Activated CD8-positive, alpha-beta memory T cell treated with anti-CD3 and anti-CD28 coated beads for 24 hours (primary cell): ENCODE data around the gene SPON2.

Experiments used
- DNase-seq: peaks from one replicate; pipeline ENCODE4 v3.0.0-alpha.2; 2020

The SPON2 gene

DNA sequence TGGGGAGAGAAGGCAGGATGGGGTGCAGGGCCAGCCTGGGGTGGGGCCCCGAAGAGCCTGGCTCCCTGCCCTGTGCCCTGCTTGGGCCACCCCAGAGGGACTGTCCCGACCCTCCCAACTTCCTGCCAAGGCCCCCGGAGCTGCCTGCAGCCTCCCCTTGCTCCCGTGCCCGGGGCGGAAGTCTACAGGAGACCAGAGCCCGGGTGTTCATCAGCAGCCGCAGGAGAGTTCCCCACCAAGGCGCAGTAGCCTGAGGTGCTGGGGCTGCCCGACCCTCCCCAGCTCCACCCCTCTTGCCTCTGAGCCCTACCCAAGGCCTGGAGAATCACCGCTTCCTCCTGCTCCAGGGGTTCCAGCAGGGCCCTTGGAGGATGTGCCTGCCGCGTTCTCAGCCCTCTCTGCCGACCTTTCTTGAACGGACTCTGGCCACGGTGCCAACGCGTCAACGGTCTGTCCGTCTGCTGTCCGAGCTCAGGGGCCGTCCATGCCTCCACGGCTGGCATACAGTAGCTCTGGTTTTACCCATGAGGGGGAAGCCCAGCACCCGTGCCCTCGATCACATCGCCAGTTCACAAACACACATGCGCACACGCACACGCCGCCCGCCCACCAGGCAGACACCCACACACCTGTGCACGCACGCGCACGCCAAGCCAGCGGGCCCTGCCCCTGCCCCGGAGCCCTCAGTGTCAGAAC lies 36.0 kb upstream of the SPON2 start:
- DNase-seq = no peak

DNA sequence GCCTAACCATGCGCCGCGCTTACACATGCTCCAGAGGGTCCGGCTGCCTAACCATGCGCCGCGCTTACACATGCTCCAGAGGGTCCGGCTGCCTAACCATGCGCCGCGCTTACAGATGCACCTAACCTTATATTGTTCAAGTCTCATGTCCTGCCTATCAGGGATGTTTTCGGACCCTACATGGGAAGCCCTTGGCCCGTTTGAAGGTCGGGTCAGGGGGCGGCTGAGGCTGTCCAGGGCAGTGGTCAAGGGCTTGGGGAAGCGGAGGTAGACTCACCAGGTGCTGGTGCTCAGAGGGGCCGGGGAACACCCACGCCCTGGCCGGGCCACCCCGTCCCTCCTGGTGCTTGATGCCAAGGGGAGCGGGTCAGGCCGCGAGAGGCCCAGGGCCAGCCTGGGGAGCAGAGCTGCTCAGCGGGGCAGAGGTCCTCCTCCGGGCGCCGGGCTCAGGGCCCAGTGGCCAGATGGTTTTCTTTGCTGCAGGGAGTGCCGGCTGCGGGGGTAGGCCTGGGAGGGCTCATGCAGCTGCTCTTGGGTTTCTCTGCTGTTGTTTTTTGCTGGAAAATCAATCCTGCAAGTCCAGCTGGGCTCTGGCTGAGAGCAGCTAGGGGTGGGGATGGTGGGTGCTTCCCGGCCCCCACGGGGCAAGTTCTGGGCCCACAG lies 35.4 kb upstream of the SPON2 start:
- DNase-seq = peak; percentile 52

DNA sequence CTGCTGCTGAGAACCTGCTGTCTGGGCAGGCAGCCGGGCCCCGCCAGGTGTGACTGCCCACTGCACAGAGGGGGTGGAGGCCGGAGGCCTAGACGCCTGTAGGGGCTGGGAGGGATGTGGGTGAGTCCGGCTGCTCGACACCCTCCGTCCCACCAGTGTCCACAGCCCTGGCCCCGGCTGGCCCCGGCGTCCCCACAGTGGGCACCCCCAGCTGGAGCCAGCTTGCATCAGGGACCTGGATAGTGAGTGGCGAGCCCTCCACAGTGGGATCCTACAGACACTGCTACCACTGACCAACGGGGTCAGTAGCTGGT lies 34.7 kb upstream of the SPON2 start:
- peak; percentile 51 for DNase-seq

DNA sequence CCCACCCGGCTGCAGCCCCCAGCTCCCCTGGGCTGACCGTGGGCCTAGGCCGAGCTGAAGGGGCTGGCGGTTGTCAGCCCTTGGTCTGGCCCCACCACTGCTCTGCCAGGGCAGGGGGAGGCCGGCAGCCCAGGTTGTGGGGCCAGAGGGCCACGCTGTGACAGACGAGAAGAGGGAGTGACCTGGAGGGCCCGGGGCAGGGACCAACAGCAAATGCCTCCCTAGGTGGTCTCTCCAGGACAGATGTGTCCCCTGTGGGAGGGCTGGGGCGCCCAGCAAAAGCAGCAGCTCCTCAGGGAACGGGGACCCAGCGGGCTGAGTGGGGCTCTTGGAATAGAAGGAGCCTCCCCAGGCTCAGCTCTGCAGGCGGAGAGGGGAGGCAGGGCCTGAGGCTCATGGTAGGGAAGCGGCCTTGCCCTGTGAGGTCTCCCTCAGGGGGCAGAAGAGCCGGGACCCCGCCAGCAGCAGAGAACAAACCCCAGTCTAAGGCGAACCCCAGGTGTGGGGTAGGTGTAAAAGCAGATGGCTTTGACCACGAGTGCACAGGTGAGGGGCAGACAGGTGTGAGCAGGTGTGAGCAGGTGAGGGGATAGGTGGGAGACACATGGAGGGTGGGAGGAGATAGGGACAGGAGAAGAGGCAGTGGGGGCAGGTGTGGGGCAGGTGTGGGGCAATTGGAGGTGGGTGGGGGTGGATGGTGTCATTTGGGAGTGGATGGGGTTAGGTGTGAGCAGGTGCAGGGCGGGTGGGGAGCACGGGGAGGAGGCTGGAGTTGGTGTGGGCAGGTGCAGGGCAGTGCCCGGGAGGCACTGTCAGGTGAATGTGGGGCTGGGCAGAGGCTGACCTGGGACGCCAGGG lies 34.1 kb upstream of the SPON2 start:
- DNase-seq = peak; percentile 51

DNA sequence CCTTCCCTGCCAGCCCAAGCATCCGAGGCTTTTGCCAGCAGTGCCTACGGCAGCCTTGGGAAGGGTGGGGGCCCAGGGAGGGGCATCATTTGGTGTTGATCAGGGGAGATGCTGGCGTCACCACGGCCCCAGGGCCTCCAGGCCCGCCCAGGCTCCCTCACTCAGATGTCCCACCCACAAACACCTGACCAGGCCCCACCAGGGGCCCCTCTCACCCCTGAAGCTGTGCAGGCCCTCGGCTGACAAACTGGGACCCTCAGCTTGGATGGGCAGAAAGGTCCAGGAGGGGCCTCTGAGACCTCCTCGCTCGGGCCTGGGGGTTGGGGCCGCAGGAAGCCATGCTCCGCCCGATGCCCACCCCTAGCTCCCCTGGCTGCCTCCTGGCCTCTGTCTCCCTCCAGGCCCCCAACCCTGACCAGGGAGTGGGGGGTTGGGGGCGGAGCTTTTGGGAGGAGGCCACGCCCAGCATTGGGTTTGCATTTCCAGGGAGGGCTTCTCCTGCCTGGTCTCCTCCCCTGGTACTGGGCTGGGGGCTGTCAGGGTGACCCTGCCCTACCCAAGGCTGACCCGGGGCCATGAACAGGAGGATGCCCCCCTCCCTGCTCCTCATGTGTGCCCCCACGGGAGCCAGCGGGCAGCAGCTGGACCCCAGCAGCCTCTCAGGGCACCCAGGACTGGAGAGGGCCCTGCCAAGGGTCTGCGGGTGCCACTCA lies 33.4 kb upstream of the SPON2 start:
- DNase-seq = no peak

DNA sequence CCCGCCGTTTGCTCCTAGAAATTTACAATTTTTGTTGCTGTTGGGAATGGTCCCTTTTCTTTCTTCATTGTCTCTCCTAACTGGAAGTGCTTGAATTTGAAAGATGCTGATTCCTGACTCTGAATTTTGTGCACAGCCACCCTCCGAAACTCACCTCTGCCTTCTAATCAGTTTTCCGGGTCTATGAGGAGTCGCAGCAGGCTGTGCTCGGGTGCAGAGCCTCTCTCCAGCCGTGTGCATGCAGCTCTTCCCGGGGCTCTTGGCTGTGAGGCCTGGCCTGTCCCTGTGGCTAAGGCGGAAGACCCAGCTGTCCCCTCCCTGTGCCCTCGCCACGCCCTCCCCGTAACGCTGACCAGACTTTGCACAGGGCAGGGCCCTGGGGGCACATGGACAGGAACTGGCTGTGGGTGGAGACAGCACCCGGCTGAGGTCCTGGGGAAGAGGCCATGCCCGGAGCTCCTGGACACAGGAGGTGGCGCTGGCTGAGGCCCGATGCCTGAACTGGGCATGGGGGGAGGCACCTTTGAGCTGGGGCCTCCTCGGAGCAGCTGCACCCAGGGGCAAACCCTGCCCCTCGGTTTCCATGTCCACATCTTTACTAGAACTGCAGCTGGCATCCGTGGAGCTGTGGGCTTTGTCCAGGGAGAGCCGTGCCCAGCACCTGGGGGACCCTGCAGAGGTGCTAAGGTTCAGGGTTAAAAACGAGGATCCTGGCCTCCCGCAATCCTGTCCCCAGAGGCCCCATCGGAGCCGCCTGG lies 32.6 kb upstream of the SPON2 start:
- DNase-seq = no peak

DNA sequence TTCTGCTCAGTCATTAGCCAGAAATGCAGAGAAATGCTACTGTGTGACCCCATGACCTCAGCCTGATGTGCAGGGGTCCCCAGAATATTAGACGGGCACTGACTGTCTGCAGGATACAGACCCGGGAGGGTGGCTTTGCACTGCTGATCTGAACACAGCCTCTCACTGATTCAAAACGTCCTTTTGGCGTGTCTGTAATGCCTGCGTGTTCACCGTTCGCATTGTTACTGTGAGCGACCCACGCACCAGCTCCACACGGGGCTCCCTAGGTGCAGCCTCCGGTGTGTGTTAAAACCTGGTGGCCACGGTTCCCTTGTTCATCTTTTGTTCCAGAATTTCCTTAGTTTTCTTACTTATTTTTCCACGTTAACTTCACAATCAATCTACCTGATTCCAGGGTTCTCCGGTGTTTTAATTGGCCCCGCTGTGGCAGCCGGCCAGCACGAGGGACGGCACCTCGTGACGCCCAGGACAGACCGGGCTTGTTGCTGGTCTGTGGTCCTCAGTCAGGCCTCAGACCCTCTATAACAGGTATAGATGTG lies 32.0 kb upstream of the SPON2 start:
- DNase-seq = no peak

DNA sequence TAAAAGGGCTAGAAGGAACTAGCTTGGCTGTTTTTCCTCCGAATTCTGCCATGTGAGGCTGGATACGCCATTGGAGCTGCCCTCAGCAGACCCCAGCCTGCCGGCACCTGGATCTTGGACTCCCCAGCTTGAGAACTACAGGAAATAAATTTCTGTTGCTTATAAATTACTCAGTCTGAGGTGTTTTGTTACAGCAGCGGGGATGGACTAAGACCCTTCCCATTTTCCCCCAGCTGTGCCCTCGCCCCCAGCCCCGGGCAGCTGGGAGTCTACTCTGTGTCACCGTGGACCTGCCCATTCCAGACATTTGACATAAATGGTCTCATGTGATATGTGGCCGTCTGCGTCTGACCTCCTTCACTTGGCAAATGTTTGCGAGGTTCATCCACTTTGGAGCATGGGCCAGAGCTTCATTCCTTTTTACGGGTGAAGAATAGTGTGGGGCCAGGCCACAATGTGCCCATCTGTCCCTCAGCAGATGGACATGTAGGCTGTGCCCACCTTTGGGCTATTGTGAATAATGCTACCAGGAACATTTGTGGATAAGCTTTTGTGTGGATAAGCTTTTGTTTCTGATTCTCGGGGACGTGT lies 30.7 kb upstream of the SPON2 start:
- DNase-seq = peak; percentile 61

DNA sequence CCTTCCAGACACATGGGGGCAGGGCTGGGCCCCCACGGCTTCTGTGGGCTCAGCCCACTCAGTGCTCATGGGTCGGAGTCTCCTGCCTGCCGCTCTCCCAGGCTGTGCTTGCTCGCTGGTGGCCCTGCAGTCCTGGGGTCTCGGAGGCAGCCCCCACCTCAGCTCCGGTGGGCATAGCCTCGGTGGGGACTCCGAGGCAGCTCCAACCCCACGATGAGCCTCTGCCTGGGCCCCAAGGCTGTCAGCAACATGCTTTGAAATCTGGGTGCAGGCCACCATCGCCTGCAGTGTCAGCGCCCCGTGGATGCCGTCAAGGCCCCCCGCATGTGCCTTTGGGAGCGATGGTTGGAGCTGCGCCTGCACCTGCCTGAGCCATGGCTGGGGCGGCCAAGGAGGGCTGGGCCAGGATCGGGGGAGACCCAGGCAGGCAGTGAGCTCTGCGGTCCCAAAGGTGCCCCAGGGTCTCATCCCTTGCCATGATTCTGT lies 30.2 kb upstream of the SPON2 start:
- DNase-seq = peak; percentile 60

DNA sequence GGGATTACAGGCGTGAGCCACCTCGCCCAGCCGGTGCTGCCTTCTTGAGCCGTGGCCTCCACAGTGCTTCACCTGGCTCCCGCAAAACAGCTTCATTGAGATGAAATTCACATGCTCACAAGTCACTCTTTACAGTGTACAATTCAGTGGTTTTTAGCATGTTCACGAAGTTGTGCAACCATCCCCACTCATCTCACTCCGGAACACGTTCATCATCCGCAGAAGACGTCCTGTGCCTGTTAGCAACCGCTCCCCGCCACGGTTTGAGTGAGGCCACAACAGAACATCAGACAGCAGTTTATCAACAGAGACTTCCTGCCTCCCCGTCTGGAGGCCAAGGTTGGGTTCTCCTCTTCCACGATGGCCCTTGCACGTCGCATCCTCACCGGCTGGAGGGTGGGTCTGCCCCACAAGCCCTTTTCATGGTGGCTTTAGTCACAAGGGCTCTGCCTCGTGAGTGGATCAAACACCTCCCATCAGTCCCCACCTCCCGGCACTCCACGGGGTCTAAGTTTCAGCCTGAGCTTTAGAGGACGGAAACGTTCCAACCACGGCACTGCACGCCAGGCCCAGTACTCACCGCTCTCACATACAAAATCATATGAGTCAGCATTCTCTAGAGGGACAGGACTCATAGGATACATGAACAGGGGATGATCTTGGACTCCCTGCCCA lies 29.6 kb upstream of the SPON2 start:
- peak; percentile 89 for DNase-seq

DNA sequence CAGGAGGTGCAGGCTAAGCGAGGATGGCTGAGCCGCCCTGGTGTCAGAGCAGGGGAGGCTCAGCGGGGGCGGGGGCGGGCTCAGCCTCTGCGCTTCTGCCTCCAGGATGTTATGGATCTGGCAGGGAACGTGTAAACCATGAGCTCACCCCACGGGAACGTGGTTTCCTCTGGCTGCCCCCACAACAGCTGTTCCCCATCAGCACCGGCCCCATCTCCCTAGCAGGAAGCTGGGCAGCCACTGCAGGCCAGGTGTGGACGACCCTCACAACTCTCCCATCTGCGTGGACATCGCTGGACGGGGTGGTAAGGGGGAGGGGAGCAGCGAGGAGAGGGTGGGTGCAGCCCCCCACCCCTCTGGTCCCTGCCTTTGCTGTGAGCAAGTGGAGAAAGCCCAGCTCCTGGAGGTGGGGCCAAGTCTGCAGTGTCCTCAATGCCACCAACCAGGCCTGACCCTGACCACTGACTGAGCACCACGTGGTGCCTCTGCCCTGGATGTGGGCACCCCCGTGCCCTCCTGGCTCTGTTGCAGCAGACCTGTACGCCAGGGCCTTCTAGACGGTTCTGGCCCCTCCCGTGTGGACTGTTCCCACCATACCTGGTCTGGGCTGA lies 28.1 kb upstream of the SPON2 start:
- DNase-seq = peak; percentile 64

DNA sequence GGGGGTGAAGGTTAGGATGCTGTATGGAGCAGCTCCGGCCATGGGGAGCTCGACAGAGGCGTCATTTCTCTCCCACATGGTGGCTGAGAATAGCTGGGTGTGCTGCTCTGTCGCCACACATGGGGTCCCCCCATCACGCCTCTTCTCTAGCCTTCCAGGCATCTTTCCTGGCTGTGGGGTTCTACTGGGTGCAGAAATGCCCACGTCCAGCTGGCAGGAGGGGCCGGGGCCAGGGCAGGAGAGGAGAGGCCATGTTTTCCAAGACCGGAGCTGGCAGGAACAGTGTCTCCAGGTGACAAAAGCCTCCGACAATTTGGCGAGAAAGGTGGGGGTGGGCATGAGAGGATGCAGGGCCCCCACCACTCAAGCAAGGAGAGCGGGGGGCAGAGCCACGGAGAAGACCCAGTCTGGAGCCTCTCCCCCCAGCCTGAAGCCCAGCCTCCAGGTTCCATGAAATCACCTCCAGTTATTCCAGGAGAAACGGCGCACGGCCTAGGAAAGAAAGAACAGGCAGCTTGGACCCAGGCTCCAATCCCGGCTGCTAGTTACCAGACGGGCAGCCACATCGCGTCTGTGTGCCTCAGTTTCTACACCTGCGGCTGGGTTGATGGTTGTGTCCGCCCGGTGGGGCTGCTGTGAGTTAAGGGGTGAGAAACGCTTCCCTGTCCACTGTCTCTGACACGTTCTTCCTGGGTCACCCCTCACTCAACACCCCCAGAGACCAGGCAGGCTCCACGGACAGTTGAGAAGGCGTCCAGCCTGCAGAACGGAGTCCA lies 27.4 kb upstream of the SPON2 start:
- peak; percentile 52 for DNase-seq

DNA sequence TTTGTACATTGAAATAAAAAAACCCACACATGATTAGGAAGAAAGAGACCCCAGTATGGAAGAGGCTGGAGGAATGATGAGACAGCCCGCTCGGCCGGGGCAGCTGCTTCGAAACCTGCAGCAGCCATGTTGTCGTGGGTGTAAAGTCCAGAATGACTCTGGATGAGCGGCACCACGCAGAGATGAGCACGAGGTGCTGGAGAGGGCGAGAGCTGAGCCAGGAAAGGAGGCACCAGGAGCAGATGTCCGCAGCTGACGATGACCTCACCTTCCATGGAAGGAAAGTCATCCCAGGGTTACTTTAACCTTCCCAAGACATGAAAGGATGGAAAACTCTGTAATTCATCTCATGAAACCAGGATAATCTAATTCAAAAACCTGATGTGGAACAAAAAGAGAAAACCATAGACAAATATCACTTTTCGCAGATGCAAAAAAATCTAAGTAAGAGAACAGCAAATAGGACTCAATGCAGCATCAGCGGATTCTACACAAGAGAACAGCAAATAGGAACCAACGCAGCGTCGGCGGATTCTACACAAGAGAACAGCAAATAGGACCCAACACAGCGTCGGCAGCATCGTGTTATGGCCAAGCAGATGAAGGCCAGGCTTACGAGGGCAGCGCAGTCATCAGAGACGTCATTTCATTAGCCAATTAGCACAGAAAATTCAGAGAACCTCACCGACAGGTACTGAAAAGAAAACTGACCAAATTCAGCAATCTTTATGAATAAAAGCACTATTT lies 25.9 kb upstream of the SPON2 start:
- DNase-seq = no peak

DNA sequence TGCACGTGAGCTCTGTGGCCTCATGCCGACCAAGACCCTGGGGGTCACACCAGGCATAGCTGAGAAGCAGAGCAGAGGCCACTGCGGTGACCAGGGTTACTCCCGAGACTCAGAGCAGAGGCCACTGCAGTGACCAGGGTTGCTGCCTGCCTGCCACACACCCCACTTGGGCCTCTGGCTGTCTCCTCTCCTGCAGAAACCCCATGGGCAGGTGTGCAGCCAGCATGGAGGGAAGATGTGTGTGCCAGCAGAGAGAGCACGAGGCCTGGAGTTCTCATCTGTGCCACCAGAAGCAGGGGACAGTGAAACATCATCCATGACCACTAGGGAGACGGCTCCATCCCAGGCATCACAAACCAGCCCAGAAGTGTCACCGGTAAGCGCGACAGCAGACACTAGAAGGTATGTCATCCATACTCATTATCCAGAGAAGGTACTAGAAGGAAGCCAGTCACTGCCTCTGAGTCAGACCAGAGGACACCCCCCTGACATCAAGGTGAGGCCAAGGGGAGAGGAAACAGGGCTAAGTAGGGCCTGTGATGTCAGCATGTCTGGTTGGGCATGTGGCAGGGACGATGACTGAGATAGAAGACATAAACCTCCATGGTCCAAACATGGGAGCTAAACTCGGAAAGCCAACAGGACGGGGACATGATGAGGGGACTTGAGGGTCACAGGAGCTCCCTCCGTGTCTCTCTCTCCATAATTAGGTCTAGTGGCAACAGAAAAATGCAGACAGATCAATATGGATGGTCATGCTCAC lies 24.2 kb upstream of the SPON2 start:
- DNase-seq = no peak

DNA sequence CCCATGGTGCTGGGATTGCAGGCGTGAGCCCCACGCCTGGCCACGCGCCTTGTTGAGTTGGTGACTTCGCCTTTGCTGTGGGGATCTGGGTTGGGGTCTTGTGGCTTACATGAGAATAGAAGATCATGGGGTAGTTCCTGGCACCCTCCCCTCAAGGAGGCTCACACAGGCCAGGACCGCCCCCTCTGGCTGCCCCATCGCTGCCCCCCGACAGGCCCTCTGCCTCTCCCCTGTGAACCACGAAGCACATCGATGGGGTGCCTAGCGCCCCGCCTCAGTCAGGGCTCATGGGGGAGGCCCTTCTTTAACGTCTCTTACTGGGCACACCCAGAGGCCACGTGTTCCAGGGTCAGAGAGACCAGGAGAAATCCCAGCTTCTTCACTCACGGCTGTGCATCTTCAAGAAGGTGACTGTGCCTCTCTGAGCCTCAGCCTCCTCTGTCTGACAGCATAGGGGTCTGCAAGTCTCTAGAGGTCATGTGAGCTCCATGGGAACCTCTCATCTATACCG lies 23.6 kb upstream of the SPON2 start:
- no peak for DNase-seq

DNA sequence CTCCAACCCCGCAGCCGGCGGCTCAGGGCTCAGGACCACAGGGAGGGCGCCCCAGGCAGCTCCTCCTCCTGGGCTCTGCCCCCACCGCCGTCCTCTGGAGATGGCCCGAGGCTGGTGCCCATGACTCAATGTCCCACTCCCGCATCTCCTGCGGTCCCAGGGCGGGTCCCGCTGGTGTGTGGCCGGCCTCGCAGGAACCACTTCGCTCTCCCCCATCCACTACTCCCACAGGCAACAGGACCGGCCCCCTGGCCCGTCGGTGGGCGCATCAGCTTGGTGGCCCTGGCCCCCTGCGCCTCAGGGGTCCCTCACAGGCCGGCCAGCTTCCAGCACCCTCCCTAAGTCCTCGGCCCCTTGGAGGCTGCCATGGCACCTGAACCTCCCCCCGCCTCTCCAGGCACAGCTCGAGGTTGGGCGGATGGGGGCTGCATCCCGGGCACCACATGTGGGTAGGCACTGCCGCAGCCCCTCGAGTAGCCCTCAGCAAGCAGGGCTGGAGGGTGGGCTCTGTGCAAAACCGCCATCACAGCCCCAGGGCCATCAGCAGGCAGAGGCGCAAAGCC lies 22.8 kb upstream of the SPON2 start:
- no peak for DNase-seq

DNA sequence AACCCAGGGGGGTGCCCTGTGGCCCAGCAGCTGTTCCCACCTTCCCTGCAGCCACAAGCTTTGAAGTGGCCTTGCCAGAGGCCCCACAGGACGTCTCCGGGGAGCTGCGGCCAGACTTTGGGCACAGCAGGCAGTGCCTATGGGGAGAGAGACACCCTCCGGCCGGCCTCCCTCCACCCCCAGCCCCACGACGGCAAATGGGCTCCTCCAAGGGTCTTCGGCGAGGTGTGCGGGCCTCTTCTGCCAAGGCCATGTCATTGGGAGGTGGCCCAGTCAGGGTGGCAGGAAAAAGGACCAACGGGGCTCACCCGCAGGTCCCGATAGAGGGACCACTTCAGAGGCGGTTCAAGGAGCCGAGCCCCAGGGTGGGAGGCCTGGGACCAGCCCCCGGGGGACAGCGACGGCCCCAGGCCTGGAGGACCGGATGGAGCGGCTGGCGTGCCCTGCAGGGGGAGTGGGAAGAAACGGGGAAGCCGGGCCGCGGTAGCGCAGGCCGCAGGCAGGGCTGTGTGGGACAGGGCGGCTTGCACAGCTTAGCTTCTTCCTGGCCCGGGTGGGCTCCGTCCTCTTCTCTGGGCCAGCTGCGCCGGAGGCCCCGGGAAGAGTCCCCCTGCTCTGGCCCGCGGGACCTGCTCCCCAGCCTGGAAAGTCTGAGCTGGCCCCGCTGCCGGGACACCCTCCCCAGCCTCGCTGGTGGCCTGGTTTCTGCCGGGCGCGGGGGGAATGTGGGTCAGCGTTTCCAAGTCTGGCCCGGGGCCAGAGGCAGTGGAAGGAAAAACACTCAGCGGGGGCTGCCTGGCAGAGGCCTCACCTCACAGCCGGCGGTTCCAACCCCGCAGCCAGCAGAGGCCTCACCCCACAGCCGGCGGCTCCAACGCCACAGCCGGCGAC lies 21.9 kb upstream of the SPON2 start:
- no peak for DNase-seq
